Epithelial cell of umbilical artery (primary cell): ENCODE results near the gene SH3BGR. TPM values are rescaled to one million over a fixed set of nuclear protein-coding genes. Genes with fewer than 3 reads are reported as not detected.

Experiments
- total RNA-seq: library from RNA; depleted of rRNA; stranded (reverse); fragments of >200 nt; gene quantifications from 2 replicates; pipeline ENCODE4 v1.2.3, GENCODE V29; 2014

The SH3BGR gene
- total RNA-seq = 0.65 TPM in 1 of 2 replicates, not detected in the other

DNA sequence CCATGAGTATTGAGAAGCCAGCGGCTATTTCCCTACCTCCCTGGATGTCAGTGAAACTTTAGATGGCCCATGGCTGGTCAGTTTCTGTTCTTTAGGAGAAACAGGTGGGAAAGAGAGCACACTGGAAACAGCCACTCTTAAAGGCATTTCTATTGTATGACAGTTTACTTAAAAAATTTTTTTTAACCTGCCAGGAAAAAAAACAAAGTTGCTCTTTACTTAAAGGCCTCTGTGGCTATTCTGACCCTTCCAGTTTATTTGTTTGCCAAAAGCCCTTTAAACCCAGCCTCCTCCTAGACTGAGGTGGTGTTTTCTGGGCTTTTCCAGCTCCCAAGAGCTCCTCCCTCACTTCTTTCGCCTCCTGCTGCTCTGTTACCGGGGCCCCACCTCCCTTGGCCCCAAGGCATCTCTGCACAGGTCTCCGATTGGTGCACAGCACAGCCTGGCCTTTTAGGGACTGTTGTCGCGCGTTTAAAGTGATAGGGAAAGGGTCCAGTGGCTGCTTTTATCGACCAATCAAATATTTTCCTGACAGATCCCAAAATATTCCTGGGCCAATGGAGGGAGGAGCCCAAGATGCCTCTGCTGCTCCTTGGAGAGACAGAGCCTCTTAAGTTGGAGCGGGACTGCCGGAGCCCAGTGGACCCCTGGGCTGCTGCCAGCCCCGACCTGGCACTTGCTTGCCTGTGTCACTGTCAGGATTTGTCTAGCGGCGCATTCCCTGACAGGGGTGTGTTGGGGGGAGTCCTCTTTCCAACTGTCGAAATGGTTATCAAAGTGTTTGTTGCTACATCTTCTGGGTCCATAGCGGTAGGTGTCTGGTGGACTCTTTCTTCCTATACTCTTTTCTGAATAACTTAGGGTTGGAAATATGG is at the start of gene SH3BGR:
Gene SH3BGR, plus strand, starts transcription at position 639 of the 875 bp plus-strand sequence. Its CDS starts 127 bp downstream, at position 766.

DNA sequence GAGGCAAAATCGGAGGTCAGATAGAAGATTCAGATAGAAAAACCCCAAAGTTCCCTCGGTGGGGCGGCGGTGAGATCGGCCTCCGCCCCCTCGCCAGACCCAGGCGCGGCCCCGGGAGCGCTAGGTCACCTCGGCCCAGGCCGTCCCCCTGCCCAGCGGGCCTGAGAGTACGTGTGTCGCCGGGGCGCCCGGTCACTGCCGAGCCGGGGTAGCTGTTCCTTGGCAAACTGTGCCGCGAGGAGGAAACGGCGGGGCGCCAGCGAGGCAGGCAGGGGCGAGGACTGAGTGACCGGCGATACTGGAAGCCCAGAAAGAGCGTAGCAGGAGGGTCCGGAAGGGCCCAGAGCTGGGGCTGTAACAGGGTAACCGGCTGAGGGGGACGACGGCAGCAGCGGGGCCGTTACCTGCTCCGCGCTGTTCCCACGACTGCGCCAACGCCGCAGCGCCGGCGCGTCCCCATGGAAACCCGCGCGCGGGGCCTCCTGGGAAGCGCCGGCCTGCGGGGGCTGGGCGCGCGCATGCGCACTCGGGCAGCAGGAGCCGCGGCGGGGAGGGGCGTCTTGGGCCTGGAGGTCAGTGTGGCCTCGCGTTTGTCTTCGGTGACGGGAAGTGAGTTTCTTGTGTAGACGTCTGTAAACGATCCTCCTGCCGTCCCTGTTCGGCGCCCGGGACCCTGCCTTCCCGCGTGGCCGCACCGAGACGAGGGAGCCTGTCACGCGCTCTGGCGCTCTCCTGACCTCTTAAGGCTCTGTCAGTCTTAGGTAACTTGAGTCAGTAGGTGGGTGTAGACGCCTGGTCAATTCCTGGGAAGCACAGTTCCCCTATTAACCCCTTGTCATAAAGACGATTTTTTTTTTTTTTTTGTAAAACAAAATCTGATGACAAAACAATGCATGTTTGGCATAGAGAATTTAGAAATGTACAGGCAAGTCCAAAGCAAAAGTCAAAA is 6.2 kb upstream of the SH3BGR start, which contains the start of gene LCA5L:
Gene LCA5L, minus strand, starts transcription at position 458 of the 949 bp plus-strand sequence. CDS start 17,285 bp downstream, outside the sequence.

Other genes with a start within 250 kb of the SH3BGR start
- 43.2 and 60.5 TPM in 2 replicates for gene BRWD1, start 138.3 kb upstream of the SH3BGR start, total RNA-seq
- 391 and 540 TPM in 2 replicates for gene HMGN1, start 102.9 kb upstream of the SH3BGR start, total RNA-seq
- 0.91 and 0.97 TPM in 2 replicates for gene LCA5L, start 6.2 kb upstream of the SH3BGR start, total RNA-seq
- gene B3GALT5, start 161.0 kb downstream of the SH3BGR start, total RNA-seq = under 0.01 TPM in 1 of 2 replicates, not detected in the other